HCT116 (cell line): ENCODE measurements around the gene MICAL3. TPM values are rescaled to one million over a fixed set of nuclear protein-coding genes. Genes with fewer than 3 reads are reported as not detected.

Source experiments
- ATAC-seq: fragments of 200-7000 bp; cut with Tn5 transposase; 2 replicates; pipeline ENCODE4 v1.9.1; 2020; ENCODE audit warnings: mild to moderate bottlenecking, moderate library complexity
- BruUV-seq: library from RNA; stranded (reverse); fragments of 400-500 nt; replicated peaks from 2 replicates; lab custom pipeline; 2021; lab: Mats Ljungman, UMichigan
- CTCF ChIA-PET: fragments of 300-600 bp; sonication (Branson Sonifier 250); formaldehyde crosslinking; loops from one replicate; lab custom pipeline; 2021; ENCODE audit warnings: antibody characterized with exemption; lab: Charles Lee
- POLR2A ChIA-PET: fragments of 300-600, 350-600 bp; sonication (Branson Sonifier 250); formaldehyde crosslinking; loops from one replicate; lab custom pipeline; 2021; ENCODE audit warnings: antibody characterized with exemption; lab: Charles Lee
- RAD21 ChIA-PET, 2 experiments: fragments of 300-600 bp; sonication (Branson Sonifier 250); formaldehyde crosslinking; loops; one replicate each; lab custom pipeline; 2023; ENCODE audit warnings: low total read pairs in 2 of 2; ENCODE audit not compliant: uncharacterized antibody in 2 of 2, unreplicated experiment in 2 of 2, low non-redundant PET in 1 of 2; lab: Charles Lee
- DNase-seq: peaks from one replicate; pipeline ENCODE4 v3.0.0-alpha.2; 2010; ENCODE audit warnings: low read depth, low spot score
- H2AFZ ChIP-seq: fragments of 200-600 bp; shearing (Covaris generic), sonication (generic); 2 replicates; pipeline ENCODE4 v1.6.1; 2017; ENCODE audit warnings: low read depth, mixed run types, mixed read lengths, antibody characterized with exemption, low read length; ENCODE audit not compliant: poor library complexity, severe bottlenecking
- H3K27ac ChIP-seq: 2 replicates; pipeline ENCODE4 v1.5.1; 2012; ENCODE audit warnings: low read depth, low read length
- H3K27me3 ChIP-seq: fragments of 200-600 bp; sonication (generic); 2 replicates; pipeline ENCODE4 v1.6.1; 2016; ENCODE audit warnings: mixed run types, low read length, mixed read lengths; ENCODE audit not compliant: insufficient read depth
- H3K36me3 ChIP-seq, 2 experiments: fragments of 200-500 bp in 1 of 2; fragments of 200-600 bp in 1 of 2; sonication (Bioruptor generic) in 1 of 2; sonication (generic) in 1 of 2; 2 replicates each; pipeline versions ENCODE4 v1.5.1 to v1.6.1; 2014 to 2016; ENCODE audit warnings: low read length in 2 of 2, inconsistent platforms in 1 of 2, mixed read lengths in 1 of 2, mixed run types in 1 of 2; ENCODE audit not compliant: insufficient read depth in 2 of 2, control insufficient read depth in 1 of 2
- H3K4me1 ChIP-seq, 2 experiments: fragments of 200-600 bp in 1 of 2; sonication (generic) in 1 of 2; 2 replicates each; pipeline versions ENCODE4 v1.5.1 to v1.6.1; 2012 to 2017; ENCODE audit warnings: low read length in 2 of 2, inconsistent platforms in 1 of 2, mild to moderate bottlenecking in 1 of 2, mixed read lengths in 1 of 2, mixed run types in 1 of 2, moderate library complexity in 1 of 2; ENCODE audit not compliant: insufficient read depth in 2 of 2, control insufficient read depth in 1 of 2
- H3K4me2 ChIP-seq: fragments of 200-600 bp; sonication (generic); 2 replicates; pipeline ENCODE4 v1.6.1; 2017; ENCODE audit warnings: mixed run types, low read length, mixed read lengths
- H3K4me3 ChIP-seq, 2 experiments: fragments of 200-600 bp in 1 of 2; sonication (generic) in 1 of 2; replicated peaks in 1 of 2; 2 replicates each; pipeline ENCODE4 v1.5.1; 2011 to 2016; ENCODE audit warnings: low read length in 2 of 2, control low read depth in 1 of 2, low read depth in 1 of 2, mild to moderate bottlenecking in 1 of 2, mixed read lengths in 1 of 2, mixed run types in 1 of 2
- H3K79me2 ChIP-seq: fragments of 200-600 bp; sonication (generic); 2 replicates; pipeline ENCODE4 v1.6.1; 2017; ENCODE audit warnings: mild to moderate bottlenecking, mixed run types, low read length, moderate library complexity, mixed read lengths; ENCODE audit not compliant: insufficient read depth
- H3K9ac ChIP-seq: fragments of 200-600 bp; sonication (generic); 2 replicates; pipeline ENCODE4 v1.6.1; 2016; ENCODE audit warnings: low read length, mixed read lengths
- H3K9me2 ChIP-seq: fragments of 200-600 bp; sonication (generic), shearing (Covaris generic); 2 replicates; pipeline ENCODE4 v1.6.1; 2017; ENCODE audit warnings: mixed run types, mild to moderate bottlenecking, moderate library complexity; ENCODE audit not compliant: insufficient read depth
- H3K9me3 ChIP-seq, 2 experiments: fragments of 200-500 bp in 1 of 2; fragments of 200-600 bp in 1 of 2; sonication (Bioruptor generic) in 1 of 2; sonication (generic) in 1 of 2; 2 replicates each; pipeline ENCODE4 v1.6.1; 2014 to 2017; ENCODE audit warnings: low read length in 2 of 2, mixed read lengths in 2 of 2, inconsistent platforms in 1 of 2, low read depth in 1 of 2, mild to moderate bottlenecking in 1 of 2, mixed run types in 1 of 2, moderate library complexity in 1 of 2; ENCODE audit not compliant: control insufficient read depth in 1 of 2, insufficient read depth in 1 of 2
- H4K20me1 ChIP-seq: fragments of 200-600 bp; sonication (generic), shearing (Covaris generic); 2 replicates; pipeline ENCODE4 v1.6.1; 2017; ENCODE audit warnings: mixed run types, mild to moderate bottlenecking, moderate library complexity; ENCODE audit not compliant: insufficient read depth
- ATF3 ChIP-seq: IDR thresholded peaks from 2 replicates; pipeline ENCODE4 v1.6.1; 2012
- CBX3 ChIP-seq: IDR thresholded peaks from 2 replicates; pipeline ENCODE4 v1.6.1; 2012; ENCODE audit warnings: low read depth
- CEBPB ChIP-seq: IDR thresholded peaks from 2 replicates; pipeline ENCODE4 v1.6.1; 2012; ENCODE audit warnings: low read depth
- EGR1 ChIP-seq: IDR thresholded peaks from 2 replicates; pipeline ENCODE4 v1.6.1; 2012; ENCODE audit warnings: low read depth
- ELF1 ChIP-seq: IDR thresholded peaks from 2 replicates; pipeline ENCODE4 v1.6.1; 2012; ENCODE audit warnings: low read depth, borderline replicate concordance
- EZH2 ChIP-seq: fragments of 200-600 bp; sonication (generic); IDR thresholded peaks from 2 replicates; pipeline ENCODE4 v1.6.1; 2017; ENCODE audit warnings: antibody characterized with exemption, mixed run types
- FOSL1 ChIP-seq: IDR thresholded peaks from 2 replicates; pipeline ENCODE4 v1.6.1; 2012; ENCODE audit warnings: low read depth
- JUND ChIP-seq: IDR thresholded peaks from 2 replicates; pipeline ENCODE4 v1.6.1; 2012
- MAX ChIP-seq: IDR thresholded peaks from 2 replicates; pipeline ENCODE4 v1.6.1; 2012
- POLR2A ChIP-seq: IDR thresholded peaks from 2 replicates; pipeline ENCODE4 v1.7.0; 2011; ENCODE audit warnings: borderline replicate concordance; ENCODE audit not compliant: insufficient read depth, insufficient read length; ENCODE audit errors: extremely low read depth
- POLR2AphosphoS5 ChIP-seq: IDR thresholded peaks from 2 replicates; pipeline ENCODE4 v1.6.1; 2011; ENCODE audit warnings: mild to moderate bottlenecking, low read depth, low read length, moderate library complexity
- RAD21 ChIP-seq: IDR thresholded peaks from 2 replicates; pipeline ENCODE4 v1.6.1; 2012; ENCODE audit warnings: low read depth, mild to moderate bottlenecking
- REST ChIP-seq: IDR thresholded peaks from 2 replicates; pipeline ENCODE4 v1.6.1; 2012; ENCODE audit warnings: low read depth
- SP1 ChIP-seq: IDR thresholded peaks from 2 replicates; pipeline ENCODE4 v1.6.1; 2012; ENCODE audit warnings: low read depth
- SRF ChIP-seq: IDR thresholded peaks from 2 replicates; pipeline ENCODE4 v1.6.1; 2012; ENCODE audit warnings: low read depth
- TCF7L2 ChIP-seq: IDR thresholded peaks from 2 replicates; pipeline ENCODE4 v1.7.0; 2011; ENCODE audit warnings: borderline replicate concordance, inconsistent platforms; ENCODE audit not compliant: insufficient read depth, insufficient read length; ENCODE audit errors: extremely low read depth
- ZFX ChIP-seq: fragments of 450-650 bp; IDR thresholded peaks from 2 replicates; pipeline ENCODE4 v1.6.1; 2017
- ZNF274 ChIP-seq: fragments of 200-500 bp; sonication (Bioruptor generic); IDR thresholded peaks from 2 replicates; pipeline ENCODE4 v1.6.1; 2014; ENCODE audit warnings: mild to moderate bottlenecking, low read depth, low read length, inconsistent platforms
- intact Hi-C: fragments of 100-400 bp; cut with micrococcal nuclease; formaldehyde crosslinking; loops from 2 replicates; pipeline ENCODE4 v1.10.0; 2022
- total RNA-seq: library from RNA; stranded (reverse); gene quantifications from one replicate; pipeline ENCODE4 v1.2.1, GENCODE V29; 2021; ENCODE audit not compliant: unreplicated experiment

The MICAL3 gene
- total RNA-seq, 1 experiment from 2014 or later, result 30.8 TPM

GRCh38 chr22:17808693-17809403, 215.5 kb downstream of the MICAL3 start:
- Histone ChIP-seq H4K20me1 (no peaks in the 10 kb centered on the region), H3K4me2 (no peak overlapping the region), H3K9me3 (no peaks in the 10 kb centered on the region), H3K4me1 (no peaks in the 10 kb centered on the region), H2AFZ (no peak overlapping the region), H3K9ac (no peak overlapping the region), H3K27me3 (no peaks in the 10 kb centered on the region), H3K79me2 (no peaks in the 10 kb centered on the region), H3K4me3 (no peak overlapping the region), H3K9me2 (no peaks in the 10 kb centered on the region), H3K36me3 (peaks cover 0 to 8% of the 10 kb centered on the region in 2 experiments; a peak in 2 of 4 replicates), H3K27ac (no peak overlapping the region)
- CTCF ChIA-PET, result interaction anchor here (1.6 kb wide), 2 partner anchors 251 to 267 kb away, joined by 3 read pairs; no protein-coding TSS in a partner anchor
- DNase-seq (no peak), ATAC-seq (no peak)
- POLR2A ChIA-PET, result no interaction called here
- intact Hi-C loops, result no loop called here
- RAD21 ChIA-PET, result no interaction called here
- TF ChIP-seq JUND (no peak), ATF3 (no peak), SRF (no peak), TCF7L2 (no peak), EGR1 (no peak), ELF1 (no peak), FOSL1 (no peak), CEBPB (no peak), ZNF274 (no peak), REST (no peak), CBX3 (no peak), POLR2A (no peak), SP1 (no peak), RAD21 (no peak), POLR2AphosphoS5 (no peak), EZH2 (no peak), MAX (no peak), ZFX (no peak)
- no TSS peak for BruUV-seq
